H1 (cell line): ENCODE results near the gene BTBD7. TPM values are rescaled to one million over a fixed set of nuclear protein-coding genes. Genes with fewer than 3 reads are reported as not detected.

Experiments
- CTCF ChIA-PET: fragments of 300-600 bp; sonication (Branson Sonifier 250); formaldehyde crosslinking; loops from one replicate; lab custom pipeline; 2021; ENCODE audit not compliant: partially characterized antibody; lab: Charles Lee
- POLR2A ChIA-PET: fragments of 300-600 bp; sonication (Branson Sonifier 250); formaldehyde crosslinking; loops from one replicate; lab custom pipeline; 2021; ENCODE audit warnings: inconsistent platforms; ENCODE audit not compliant: partially characterized antibody; lab: Charles Lee
- DNase-seq, 2 experiments: peaks; one replicate each; pipeline versions ENCODE4 v3.0.0 to v3.0.0-alpha.2; 2010 to 2022; ENCODE audit warnings: low spot score in 2 of 2, low read depth in 1 of 2, mixed read lengths in 1 of 2
- FAIRE-seq: peaks from 2 replicates; lab custom pipeline; 2011; peaks lifted over from hg19 to GRCh38; lab: Jason Lieb, UNC
- H2AFZ ChIP-seq: 2 replicates; pipeline ENCODE4 v1.8.1; 2012; ENCODE audit warnings: low read length, inconsistent platforms
- H2AK5ac ChIP-seq: 2 replicates; pipeline ENCODE4 v1.6.1; 2013; ENCODE audit warnings: low read depth, low read length
- H2BK120ac ChIP-seq: replicated peaks from 2 replicates; pipeline ENCODE3; 2013; ENCODE audit warnings: low read depth, low read length, inconsistent platforms
- H2BK12ac ChIP-seq: 2 replicates; pipeline ENCODE4 v1.6.1; 2013; ENCODE audit warnings: low read depth, low read length
- H2BK15ac ChIP-seq: 2 replicates; pipeline ENCODE4 v1.6.1; 2013; ENCODE audit warnings: low read length
- H2BK20ac ChIP-seq: 2 replicates; pipeline ENCODE4 v1.6.1; 2013; ENCODE audit warnings: low read length
- H2BK5ac ChIP-seq: 2 replicates; pipeline ENCODE4 v1.6.1; 2013; ENCODE audit warnings: low read depth, low read length
- H3K14ac ChIP-seq: 2 replicates; pipeline ENCODE4 v1.6.1; 2013; ENCODE audit warnings: inconsistent platforms; ENCODE audit not compliant: insufficient read length
- H3K18ac ChIP-seq: 2 replicates; pipeline ENCODE4 v1.6.1; 2013; ENCODE audit warnings: low read length; ENCODE audit errors: extremely low read depth
- H3K23ac ChIP-seq: 2 replicates; pipeline ENCODE4 v1.6.1; 2013; ENCODE audit warnings: inconsistent platforms; ENCODE audit not compliant: insufficient read length
- H3K23me2 ChIP-seq: 2 replicates; pipeline ENCODE4 v1.6.1; 2013; ENCODE audit warnings: low read depth, low read length
- H3K27ac ChIP-seq: 2 replicates; pipeline ENCODE4 v1.6.1; 2011; ENCODE audit warnings: low read depth, low read length, inconsistent platforms
- H3K27me3 ChIP-seq, 4 experiments: replicated peaks in 1 of 4; 1 replicate in 1 of 4; 2 replicates in 3 of 4; pipeline versions ENCODE4 v1.6.1 to v1.8.1; 2011 to 2013; ENCODE audit warnings: low read length in 3 of 4, mild to moderate bottlenecking in 3 of 4, inconsistent platforms in 2 of 4, mixed read lengths in 2 of 4, moderate library complexity in 1 of 4; ENCODE audit not compliant: control insufficient read depth in 3 of 4, insufficient read depth in 3 of 4; ENCODE audit errors: extremely low read depth in 1 of 4
- H3K36me3 ChIP-seq, 4 experiments: 2 replicates each; pipeline versions ENCODE4 v1.6.1 to v1.8.1; 2011 to 2013; ENCODE audit warnings: mild to moderate bottlenecking in 4 of 4, low read length in 3 of 4, moderate library complexity in 2 of 4, control low read depth in 1 of 4, inconsistent platforms in 1 of 4; ENCODE audit not compliant: insufficient read depth in 4 of 4, control insufficient read depth in 2 of 4
- H3K4ac ChIP-seq: replicated peaks from 2 replicates; pipeline ENCODE3; 2013; ENCODE audit warnings: low read length, low read depth, mixed read lengths, inconsistent platforms; ENCODE audit not compliant: insufficient read length
- H3K4me1 ChIP-seq, 4 experiments: replicated peaks in 1 of 4; 1 replicate in 1 of 4; 2 replicates in 3 of 4; pipeline versions ENCODE4 v1.6.1 to v1.8.1; 2011 to 2013; ENCODE audit warnings: low read length in 3 of 4, inconsistent platforms in 2 of 4, mixed read lengths in 1 of 4; ENCODE audit not compliant: insufficient read depth in 4 of 4, control insufficient read depth in 3 of 4
- H3K4me2 ChIP-seq, 2 experiments: 2 replicates each; pipeline versions ENCODE4 v1.6.1 to v1.8.1; 2011 to 2013; ENCODE audit warnings: low read depth in 2 of 2, low read length in 2 of 2, control low read depth in 1 of 2, inconsistent platforms in 1 of 2, mild to moderate bottlenecking in 1 of 2; ENCODE audit not compliant: insufficient read depth in 1 of 2
- H3K4me3 ChIP-seq, 4 experiments: fragments of 200-600, 300-600 bp in 1 of 4; sonication (generic), shearing (Covaris generic), sonication (Bioruptor Twin) in 1 of 4; 2 replicates each; pipeline versions ENCODE4 v1.5.1 to v1.8.1; 2011 to 2016; ENCODE audit warnings: low read length in 4 of 4, low read depth in 3 of 4, control low read depth in 2 of 4, inconsistent platforms in 2 of 4, mild to moderate bottlenecking in 2 of 4, mixed read lengths in 1 of 4, moderate library complexity in 1 of 4; ENCODE audit not compliant: insufficient read depth in 2 of 4; ENCODE audit errors: extremely low read depth in 1 of 4
- H3K56ac ChIP-seq: replicated peaks from 2 replicates; pipeline ENCODE3; 2013; ENCODE audit warnings: low read depth, mild to moderate bottlenecking, mixed read lengths, low read length, inconsistent platforms; ENCODE audit not compliant: insufficient read length
- H3K79me1 ChIP-seq: 2 replicates; pipeline ENCODE4 v1.6.1; 2013; ENCODE audit warnings: low read depth, low read length, control low read depth
- H3K79me2 ChIP-seq, 2 experiments: 2 replicates each; pipeline versions ENCODE4 v1.6.1 to v1.8.1; 2012 to 2013; ENCODE audit warnings: low read length in 2 of 2, mild to moderate bottlenecking in 2 of 2, inconsistent platforms in 1 of 2; ENCODE audit not compliant: insufficient read depth in 2 of 2, control insufficient read depth in 1 of 2
- H3K9ac ChIP-seq, 4 experiments: replicated peaks in 1 of 4; 1 replicate in 1 of 4; 2 replicates in 3 of 4; pipeline versions ENCODE4 v1.6.1 to v1.8.1; 2011 to 2013; ENCODE audit warnings: low read depth in 3 of 4, low read length in 3 of 4, control low read depth in 2 of 4, mild to moderate bottlenecking in 2 of 4, moderate library complexity in 2 of 4, inconsistent platforms in 1 of 4; ENCODE audit errors: extremely low read depth in 1 of 4
- H3K9me3 ChIP-seq, 2 experiments: 2 replicates each; pipeline versions ENCODE4 v1.6.1 to v1.8.1; 2012 to 2013; ENCODE audit warnings: mild to moderate bottlenecking in 2 of 2, moderate library complexity in 2 of 2, control low read depth in 1 of 2, inconsistent platforms in 1 of 2, low read depth in 1 of 2, low read length in 1 of 2, mixed read lengths in 1 of 2; ENCODE audit not compliant: insufficient read depth in 2 of 2
- H4K20me1 ChIP-seq, 2 experiments: replicated peaks in 1 of 2; 2 replicates each; pipeline versions ENCODE3 to v1.8.1; 2011 to 2013; ENCODE audit warnings: inconsistent platforms in 2 of 2, low read length in 2 of 2, mild to moderate bottlenecking in 1 of 2; ENCODE audit not compliant: insufficient read depth in 2 of 2, control insufficient read depth in 1 of 2
- H4K5ac ChIP-seq: 2 replicates; pipeline ENCODE4 v1.6.1; 2013; ENCODE audit warnings: low read length, low read depth, mixed read lengths, inconsistent platforms; ENCODE audit not compliant: insufficient read length
- H4K8ac ChIP-seq: 2 replicates; pipeline ENCODE4 v1.8.0; 2013; ENCODE audit warnings: mild to moderate bottlenecking, moderate library complexity, low read length, inconsistent platforms; ENCODE audit not compliant: insufficient read depth; ENCODE audit errors: extremely low read depth
- H4K91ac ChIP-seq: replicated peaks from 2 replicates; pipeline ENCODE3; 2013; ENCODE audit warnings: low read length, mixed read lengths, inconsistent platforms; ENCODE audit not compliant: insufficient read length
- ASH2L ChIP-seq: fragments of 200-600, 300-600 bp; sonication (generic); IDR thresholded peaks from one replicate; pipeline ENCODE4 v1.7.1; 2017; ENCODE audit warnings: low read length
- BCL11A ChIP-seq, 2 experiments: IDR thresholded peaks; one replicate each; pipeline ENCODE4 v1.6.1; 2011; ENCODE audit warnings: low read depth in 2 of 2, low read length in 2 of 2, mild to moderate bottlenecking in 2 of 2
- EGR1 ChIP-seq: IDR thresholded peaks from 2 replicates; pipeline ENCODE4 v1.6.1; 2011; ENCODE audit warnings: low read depth, low read length, borderline replicate concordance
- whole genome bisulfite sequencing, 2 experiments: shearing (Covaris generic) in 1 of 2; methylation state at CpG; one replicate each; pipeline versions ENCODE4 v1.1.6 to v1.1.7; 2013 to 2015; ENCODE audit warnings: low lambda C conversion rate in 2 of 2, mixed read lengths in 2 of 2, inconsistent platforms in 1 of 2, low coverage in 1 of 2, missing lambda C conversion rate in 1 of 2; ENCODE audit not compliant: insufficient replicate concordance in 2 of 2, insufficient coverage in 1 of 2, insufficient read length in 1 of 2; ENCODE audit errors: extremely low coverage in 1 of 2, missing lambda C conversion rate in 1 of 2; 5-methylcytosine and 5-hydroxymethylcytosine counted together
- polyA plus RNA-seq, 7 experiments: library from polyadenylated mRNA; depleted of rRNA in 3 of 7; stranded (reverse) in 5 of 7; unstranded in 2 of 7; fragments of >200 nt in 5 of 7; fragments of 200-250 nt in 2 of 7; gene quantifications; 1 replicate in 5 of 7; 2 replicates in 1 of 7; 4 replicates in 1 of 7; pipeline versions ENCODE4 v1.2.1 to v1.2.3, GENCODE V29; 2011 to 2013; ENCODE audit warnings: missing spikeins in 2 of 7, mixed read lengths in 2 of 7
- total RNA-seq: library from RNA; stranded (reverse); fragmentation: NEBNext Ultra II Directional; extraction: Animal tissue kit (Norgen Biotek cat#: 25700); gene quantifications from 2 replicates; pipeline ENCODE4 v1.2.1, GENCODE V29; 2021
- TF ChIP-seq, protein P1 (sequence below): IDR thresholded peaks from 2 replicates; pipeline ENCODE4 v1.6.1; 2012; ENCODE audit warnings: inconsistent platforms

The BTBD7 gene
- total and polyA plus RNA-seq, 2 of the 8 experiments (the other 6 are each of a cell fraction or from before 2014, with no cell fraction given), result 12.1 to 46.1 TPM

DNA sequence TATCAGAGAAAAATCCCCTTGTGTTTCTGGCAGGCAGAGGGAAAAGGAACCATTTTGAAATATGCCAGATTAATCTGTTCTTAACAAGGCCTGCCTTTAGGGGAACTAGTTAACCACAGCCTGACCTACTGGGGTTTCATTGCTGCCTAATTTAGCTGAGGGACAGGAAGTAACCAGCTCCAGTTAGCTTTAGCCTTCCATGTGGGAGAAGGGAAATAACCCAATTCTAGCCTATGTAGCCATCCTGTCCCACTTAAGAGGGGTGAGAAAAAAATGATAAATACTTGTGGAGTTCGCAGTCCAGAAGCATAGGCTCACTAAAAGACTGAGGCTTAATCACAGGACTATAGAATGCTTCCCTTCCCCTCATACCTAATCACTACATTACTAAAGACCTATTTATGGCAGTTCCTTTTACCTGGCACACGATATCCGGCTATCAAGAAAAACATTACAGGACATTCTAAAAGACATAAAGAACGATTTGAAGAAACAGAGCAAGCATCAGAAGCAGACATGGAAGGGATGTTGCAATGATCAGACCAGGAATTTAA, 37.0 kb upstream of the BTBD7 start:
- POLR2A ChIA-PET, result interaction anchor here (0.6 kb wide), 1 partner anchor 30 kb away, joined by 3 read pairs; no protein-coding TSS in a partner anchor
- Histone ChIP-seq H2BK120ac (no peak overlapping the region), H3K36me3 (no peaks in the 10 kb centered on the region)

More for the DNA sequence above, 37.0 kb upstream of the BTBD7 start:
- no peak overlapping the region for H4K91ac ChIP-seq
- H2BK5ac ChIP-seq, result no peak overlapping the region
- H3K18ac ChIP-seq, result no peak overlapping the region
- H2BK12ac ChIP-seq, result no peak overlapping the region
- H3K27me3 ChIP-seq, result no peaks in the 10 kb centered on the region
- H3K9ac ChIP-seq, result no peak overlapping the region
- H2AFZ ChIP-seq, result peak overlapping the region; percentile 61; the same call in 1 of the 2 replicates
- WGBS, 2 experiments, result 75% methylated on average over 4 of the region's 4 CpGs; no CpG with 5 or more reads in 1 of the 2 experiments
- no peak overlapping the region for H2BK20ac ChIP-seq
- CTCF ChIA-PET, result no interaction called here
- H3K23ac ChIP-seq, result no peak overlapping the region
- no peak overlapping the region for H3K56ac ChIP-seq
- H2BK15ac ChIP-seq, result no peak overlapping the region
- H4K5ac ChIP-seq, result no peak overlapping the region
- no peaks in the 10 kb centered on the region for H3K9me3 ChIP-seq
- FAIRE-seq, result no peak
- H3K79me2 ChIP-seq, result no peaks in the 10 kb centered on the region
- H3K4me2 ChIP-seq, result no peak overlapping the region
- H3K79me1 ChIP-seq, result no peaks in the 10 kb centered on the region
- H3K4ac ChIP-seq, result no peak overlapping the region
- H3K14ac ChIP-seq, result no peak overlapping the region
- H2AK5ac ChIP-seq, result no peak overlapping the region
- H3K23me2 ChIP-seq, result no peaks in the 10 kb centered on the region
- no peak overlapping the region for H3K4me3 ChIP-seq
- TF ChIP-seq, protein P1, sequence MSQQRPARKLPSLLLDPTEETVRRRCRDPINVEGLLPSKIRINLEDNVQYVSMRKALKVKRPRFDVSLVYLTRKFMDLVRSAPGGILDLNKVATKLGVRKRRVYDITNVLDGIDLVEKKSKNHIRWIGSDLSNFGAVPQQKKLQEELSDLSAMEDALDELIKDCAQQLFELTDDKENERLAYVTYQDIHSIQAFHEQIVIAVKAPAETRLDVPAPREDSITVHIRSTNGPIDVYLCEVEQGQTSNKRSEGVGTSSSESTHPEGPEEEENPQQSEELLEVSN, result no peak
- TF ChIP-seq EGR1 (no peak), ASH2L (no peak), BCL11A (IDR thresholded peaks at IDR 0.05; ENCODE audit: low read depth in 2 of 2, low read length in 2 of 2) (no peak)
- H3K27ac ChIP-seq, result no peak overlapping the region
- H3K4me1 ChIP-seq, result no peaks in the 10 kb centered on the region
- no peaks in the 10 kb centered on the region for H4K20me1 ChIP-seq
- DNase-seq, result no peak
- H4K8ac ChIP-seq, result no peak overlapping the region
